NT2/D1 (cell line): ENCODE measurements around the gene PTPRT.

ENCODE experiments used
- DNase-seq: peaks from one replicate; pipeline ENCODE4 v3.0.0-alpha.2; 2011; ENCODE audit warnings: low read depth, low spot score
- H3K27me3 ChIP-seq: 2 replicates; pipeline ENCODE4 v1.6.0; 2011; ENCODE audit warnings: mild to moderate bottlenecking; ENCODE audit not compliant: insufficient read length, insufficient read depth
- H3K36me3 ChIP-seq: 2 replicates; pipeline ENCODE4 v1.6.1; 2011; ENCODE audit warnings: mild to moderate bottlenecking, low read length, mixed read lengths; ENCODE audit not compliant: insufficient read depth, insufficient read length
- H3K4me1 ChIP-seq: 2 replicates; pipeline ENCODE4 v1.5.1; 2011; ENCODE audit not compliant: insufficient read depth, insufficient read length
- H3K4me3 ChIP-seq: 2 replicates; pipeline ENCODE4 v1.5.1; 2011; ENCODE audit warnings: low read depth; ENCODE audit not compliant: insufficient read length
- H3K9ac ChIP-seq: 2 replicates; pipeline ENCODE4 v1.6.0; 2011; ENCODE audit warnings: low read depth; ENCODE audit not compliant: insufficient read length
- H3K9me3 ChIP-seq: 2 replicates; pipeline ENCODE4 v1.5.1; 2011; ENCODE audit warnings: mild to moderate bottlenecking, low read length; ENCODE audit not compliant: insufficient read depth
- SUZ12 ChIP-seq: IDR thresholded peaks from 2 replicates; pipeline ENCODE4 v1.6.1; 2011; ENCODE audit not compliant: insufficient read length, insufficient read depth; ENCODE audit errors: extremely low read depth
- YY1 ChIP-seq: IDR thresholded peaks from 2 replicates; pipeline ENCODE4 v1.6.1; 2011; ENCODE audit not compliant: insufficient read length, insufficient read depth
- ZNF274 ChIP-seq: IDR thresholded peaks from 2 replicates; pipeline ENCODE4 v1.6.1; 2011; ENCODE audit warnings: mild to moderate bottlenecking, low read depth, low read length

PTPRT gene

DNA sequence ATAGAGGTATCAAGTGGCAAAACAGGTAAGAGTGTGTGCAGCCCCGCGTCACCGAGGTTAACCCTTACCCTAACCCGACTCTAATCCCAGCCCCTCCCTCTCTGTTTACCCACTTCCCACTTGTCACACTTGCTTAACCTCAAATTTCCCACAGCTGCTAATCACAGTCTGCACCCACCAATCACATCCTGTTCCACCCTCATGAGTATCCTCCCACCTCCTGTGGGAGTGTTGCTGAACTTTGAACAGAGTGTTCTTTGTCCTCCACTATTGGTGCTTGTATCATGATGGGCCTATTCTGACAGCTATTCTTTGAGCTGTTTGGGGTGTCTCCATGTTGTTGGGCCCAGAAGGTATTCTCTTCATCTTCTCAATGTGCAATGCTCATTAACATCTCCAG lies 487.8 kb downstream of the PTPRT start:
- Histone ChIP-seq H3K9me3 (no peaks in the 10 kb centered on the region), H3K4me1 (no peaks in the 10 kb centered on the region), H3K36me3 (no peaks in the 10 kb centered on the region), H3K9ac (no peak overlapping the region), H3K27me3 (no peaks in the 10 kb centered on the region), H3K4me3 (no peak overlapping the region)
- TF ChIP-seq SUZ12 (no peak), YY1 (no peak), ZNF274 (no peak)
- DNase-seq: no peak

DNA sequence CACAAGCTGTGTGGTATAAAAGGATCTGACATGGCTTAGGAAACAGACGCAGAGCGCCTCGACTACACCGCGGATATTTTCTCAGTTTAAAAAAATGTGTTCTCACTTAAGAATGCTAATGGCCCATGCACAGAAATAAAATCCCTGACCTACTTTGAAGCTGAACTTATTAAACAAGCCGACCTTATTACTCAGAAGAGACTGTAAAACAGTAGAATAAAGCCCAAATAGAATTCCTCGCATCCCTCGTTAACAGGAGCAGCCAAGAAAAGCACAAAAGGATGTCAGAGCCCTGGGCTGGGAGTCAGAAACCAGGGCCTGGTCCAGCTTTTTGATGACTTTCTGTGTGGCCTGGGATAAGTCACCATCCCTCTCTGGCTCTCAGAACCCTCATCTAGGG lies 489.3 kb downstream of the PTPRT start:
- no peaks in the 10 kb centered on the region for H3K4me1 ChIP-seq
- no peaks in the 10 kb centered on the region for H3K9me3 ChIP-seq
- H3K4me3 ChIP-seq: no peak overlapping the region
- no peak overlapping the region for H3K9ac ChIP-seq
- DNase-seq: no peak
- no peaks in the 10 kb centered on the region for H3K36me3 ChIP-seq
- H3K27me3 ChIP-seq: no peaks in the 10 kb centered on the region
- no peak for TF ChIP-seq YY1
- no peak for TF ChIP-seq SUZ12
- no peak for TF ChIP-seq ZNF274

DNA sequence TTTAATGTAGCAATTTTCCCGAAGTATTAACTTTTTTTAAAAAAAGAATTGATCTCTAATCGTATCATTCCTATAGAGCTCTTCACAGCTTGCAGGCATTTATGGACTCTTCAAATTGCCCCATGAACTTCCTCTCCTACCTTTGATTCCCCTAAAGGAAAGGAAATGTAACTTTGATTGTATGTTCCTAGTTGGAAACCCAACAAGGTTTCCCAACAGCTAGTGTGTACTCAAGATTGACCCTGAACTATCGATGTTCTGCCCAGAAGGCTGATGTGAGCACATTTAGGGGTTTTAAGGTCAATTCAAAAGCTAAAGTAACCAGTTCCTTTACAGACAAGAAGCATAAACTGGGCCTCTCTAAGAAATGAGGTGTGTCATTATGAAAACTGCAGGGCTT lies 491.7 kb downstream of the PTPRT start:
- no peak for DNase-seq
- Histone ChIP-seq H3K9me3 (no peaks in the 10 kb centered on the region), H3K9ac (no peak overlapping the region), H3K36me3 (no peaks in the 10 kb centered on the region), H3K27me3 (no peaks in the 10 kb centered on the region), H3K4me1 (no peaks in the 10 kb centered on the region), H3K4me3 (no peak overlapping the region)
- TF ChIP-seq ZNF274 (no peak), YY1 (no peak), SUZ12 (no peak)

DNA sequence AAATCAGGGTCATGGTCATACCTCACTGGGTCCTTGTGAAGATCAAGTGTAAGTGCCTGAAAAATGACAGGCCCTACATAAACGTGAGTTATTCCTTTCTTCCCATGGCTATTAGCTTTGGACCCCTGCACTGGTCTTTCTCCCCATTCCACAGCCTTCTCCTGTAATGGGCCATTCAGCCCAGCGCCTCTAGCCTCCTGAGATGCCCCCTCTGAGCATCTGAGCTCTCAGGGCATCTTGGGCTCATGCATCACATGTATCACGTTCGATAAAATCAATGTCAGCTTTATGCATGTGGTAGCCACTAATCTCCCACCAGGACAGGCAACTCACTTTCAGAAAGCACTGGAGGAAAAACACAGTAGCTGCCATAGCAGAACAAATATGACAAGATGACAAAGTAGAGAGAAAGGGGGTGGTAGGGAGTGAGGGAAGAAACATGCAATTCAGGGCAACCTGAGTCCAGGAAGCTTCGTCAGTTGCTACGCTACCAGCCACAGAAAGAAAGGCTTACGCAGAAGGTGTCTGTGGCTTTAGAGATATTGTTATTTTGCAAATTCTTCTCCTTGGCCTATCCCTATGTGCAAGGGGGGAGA lies 498.8 kb downstream of the PTPRT start:
- H3K27me3 ChIP-seq: no peaks in the 10 kb centered on the region
- TF ChIP-seq ZNF274: no peak
- H3K9ac ChIP-seq: no peak overlapping the region
- no peaks in the 10 kb centered on the region for H3K36me3 ChIP-seq
- H3K4me3 ChIP-seq: no peak overlapping the region
- no peaks in the 10 kb centered on the region for H3K9me3 ChIP-seq
- H3K4me1 ChIP-seq: no peaks in the 10 kb centered on the region
- DNase-seq: no peak

GRCh38 chr20:42688576-42688975 lies 501.1 kb downstream of the PTPRT start:
- Histone ChIP-seq H3K36me3 (no peaks in the 10 kb centered on the region), H3K9ac (no peak overlapping the region), H3K4me1 (no peaks in the 10 kb centered on the region), H3K4me3 (no peak overlapping the region), H3K27me3 (no peaks in the 10 kb centered on the region), H3K9me3 (no peaks in the 10 kb centered on the region)
- peak; percentile 22 for DNase-seq
- no peak for TF ChIP-seq ZNF274
- no peak for TF ChIP-seq YY1
- TF ChIP-seq SUZ12: no peak

DNA sequence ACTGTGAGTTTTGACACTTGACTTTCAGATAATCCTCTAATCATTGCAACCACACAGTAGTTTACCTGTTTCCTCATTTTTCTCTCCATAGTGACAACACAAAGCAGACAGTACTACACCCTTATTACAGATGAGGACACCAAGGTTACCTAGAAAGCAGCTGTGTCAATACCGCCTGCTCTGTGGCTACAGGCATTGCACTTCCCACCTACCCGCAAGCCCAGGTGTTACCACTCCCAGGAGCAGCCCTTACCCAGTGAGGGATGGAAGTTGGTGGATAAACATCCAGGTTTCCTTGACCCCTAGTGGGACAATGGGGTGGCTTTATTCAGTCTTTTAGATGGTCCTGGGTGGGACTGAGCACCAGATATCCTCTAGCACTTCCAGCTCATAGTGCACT lies 503.6 kb downstream of the PTPRT start:
- no peak for TF ChIP-seq ZNF274
- TF ChIP-seq SUZ12: no peak
- TF ChIP-seq YY1: no peak
- Histone ChIP-seq H3K27me3 (no peaks in the 10 kb centered on the region), H3K9me3 (no peaks in the 10 kb centered on the region), H3K4me3 (no peak overlapping the region), H3K9ac (no peak overlapping the region), H3K4me1 (no peaks in the 10 kb centered on the region), H3K36me3 (no peaks in the 10 kb centered on the region)
- DNase-seq: no peak

- Histone ChIP-seq H3K9me3 (no peaks in the 10 kb centered on the region), H3K36me3 (no peaks in the 10 kb centered on the region), H3K9ac (no peak overlapping the region), H3K27me3 (no peaks in the 10 kb centered on the region), H3K4me1 (no peaks in the 10 kb centered on the region), H3K4me3 (no peak overlapping the region)
- TF ChIP-seq SUZ12: no peak
- no peak for TF ChIP-seq ZNF274
- no peak for TF ChIP-seq YY1
- peak; percentile 23 for DNase-seq
Observed at GRCh38 chr20:42678895-42679294, 510.8 kb downstream of the PTPRT start.
